ENCODE results near the gene TMCO4.
A peak's percentile ranks its signal among the peaks of the same experiment; 100 is the strongest.

Gene TMCO4

DNA sequence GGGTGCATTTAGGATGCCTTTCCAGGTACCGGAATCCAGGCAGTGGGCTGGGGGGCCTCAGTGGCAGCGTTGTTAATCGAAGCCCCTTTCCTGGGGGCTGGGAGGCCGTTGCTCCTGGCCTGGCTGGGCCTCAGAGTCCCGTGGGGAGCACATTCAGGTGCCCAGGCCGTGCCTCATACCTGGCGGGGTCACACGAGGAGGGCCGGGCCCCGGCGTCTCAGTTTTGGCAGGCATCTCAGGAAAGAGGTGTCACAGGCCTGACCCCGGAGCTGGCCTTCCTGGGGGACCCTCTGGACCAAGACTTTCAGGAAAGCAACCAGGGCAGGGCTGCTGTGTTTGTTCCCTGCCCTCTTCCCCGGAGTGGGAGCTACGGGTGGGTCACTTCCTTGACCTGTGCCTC lies 151.5 kb downstream of the TMCO4 start:
- no peak for DNase-seq (ENCODE audit: low spot score)
- TF ChIP-seq CTCF (IDR thresholded peaks at IDR 0.05; ENCODE audit: poor library complexity, severe bottlenecking) = no peak
- Histone ChIP-seq H3K9me3 (ENCODE audit: severe bottlenecking) (no peaks in the 10 kb centered on the region), H3K36me3 (ENCODE audit: low read depth) (no peaks in the 10 kb centered on the region; the same call in 1 of the 2 replicates), H3K4me3 (ENCODE audit: severe bottlenecking) (no peak overlapping the region), H3K27me3 (ENCODE audit: insufficient read depth, poor library complexity, severe bottlenecking) (no peaks in the 10 kb centered on the region), H3K27ac (ENCODE audit: poor library complexity, severe bottlenecking) (peak overlapping the region; percentile 15), H3K4me1 (ENCODE audit: insufficient read depth, poor library complexity, severe bottlenecking) (peaks cover 36% of the 10 kb centered on the region)
- no peak for ATAC-seq (ENCODE audit: low read depth)

DNA sequence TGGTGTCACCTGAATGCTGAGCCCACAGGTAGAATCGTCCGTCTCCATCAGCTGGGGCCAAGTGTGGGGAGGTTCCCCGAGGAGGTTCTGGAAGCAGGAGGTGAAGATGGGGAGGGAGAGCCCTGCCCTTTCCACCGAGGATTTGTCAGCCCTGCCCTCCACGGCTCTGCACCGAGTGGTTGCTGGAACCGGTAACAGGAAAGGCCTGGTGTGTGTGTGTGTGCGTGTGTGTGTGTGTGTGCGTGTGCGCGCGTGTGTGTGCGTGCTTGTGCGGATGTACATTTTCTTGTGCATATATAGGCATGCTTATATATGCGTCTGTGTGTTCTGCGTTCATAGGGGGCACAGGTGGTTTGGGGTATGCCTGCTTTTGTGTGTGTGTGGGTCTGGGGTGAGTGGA lies 152.1 kb downstream of the TMCO4 start:
- H3K27me3 ChIP-seq (ENCODE audit: insufficient read depth, poor library complexity, severe bottlenecking) = no peaks in the 10 kb centered on the region
- no peaks in the 10 kb centered on the region for H3K9me3 ChIP-seq (ENCODE audit: severe bottlenecking)
- H3K36me3 ChIP-seq (ENCODE audit: low read depth) = no peaks in the 10 kb centered on the region; the same call in 1 of the 2 replicates
- no peak overlapping the region for H3K27ac ChIP-seq (ENCODE audit: poor library complexity, severe bottlenecking)
- peaks cover 37% of the 10 kb centered on the region for H3K4me1 ChIP-seq (ENCODE audit: insufficient read depth, poor library complexity, severe bottlenecking)
- ATAC-seq (ENCODE audit: low read depth) (no peak), DNase-seq (ENCODE audit: low spot score) (no peak)
- no peak for TF ChIP-seq CTCF (IDR thresholded peaks at IDR 0.05; ENCODE audit: poor library complexity, severe bottlenecking)
- H3K4me3 ChIP-seq (ENCODE audit: severe bottlenecking) = no peak overlapping the region

DNA sequence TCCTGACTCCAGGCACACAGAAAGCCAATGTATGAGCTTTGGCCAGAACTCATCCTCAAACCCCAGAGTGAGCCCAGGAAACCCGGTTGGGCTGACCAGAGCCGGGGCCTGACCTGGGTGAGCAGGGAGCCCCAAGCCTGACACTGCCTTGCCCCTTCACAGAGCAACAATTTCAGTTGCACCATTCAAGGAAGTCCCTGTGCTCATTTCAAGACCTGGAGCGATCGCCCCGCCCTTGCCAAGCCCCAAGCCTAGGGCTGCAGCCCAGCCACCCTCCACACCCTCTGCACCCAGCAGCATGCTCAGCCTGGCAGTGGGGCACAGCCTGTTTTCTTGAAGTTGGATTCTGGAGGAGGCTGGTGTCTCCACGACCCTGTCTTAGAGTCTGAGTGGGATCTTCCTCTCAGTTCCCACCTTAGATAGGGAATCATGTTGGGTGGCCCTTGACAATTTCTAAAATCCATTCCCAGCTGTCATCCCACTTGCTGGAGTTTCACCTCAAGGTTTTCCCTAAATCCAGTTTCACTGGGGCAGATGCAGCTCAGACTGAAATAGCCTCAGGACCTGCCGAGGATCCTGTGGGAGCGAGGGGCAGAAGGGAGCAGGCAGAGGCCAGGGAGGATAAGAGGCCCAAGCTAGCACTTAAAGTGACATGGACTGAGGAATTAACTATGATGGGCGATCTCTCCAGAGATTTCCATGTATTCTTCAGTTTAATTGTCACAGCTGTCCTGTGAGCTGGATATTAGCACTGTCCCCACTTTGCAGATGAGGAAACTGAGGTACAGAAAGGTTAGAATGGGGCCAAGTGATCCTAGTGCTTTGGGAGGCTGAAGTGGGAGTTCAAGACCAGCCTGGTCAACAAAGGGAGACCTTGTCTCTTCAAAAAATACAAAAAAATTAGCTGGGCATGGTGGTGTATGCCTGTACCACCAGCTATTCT lies 153.1 kb downstream of the TMCO4 start:
- peak; percentile 26; the same call in 2 of the 3 replicates for ATAC-seq (ENCODE audit: low read depth)
- no peak for TF ChIP-seq CTCF (IDR thresholded peaks at IDR 0.05; ENCODE audit: poor library complexity, severe bottlenecking)
- Histone ChIP-seq H3K27ac (ENCODE audit: poor library complexity, severe bottlenecking) (peak overlapping the region; percentile 66), H3K36me3 (ENCODE audit: low read depth) (no peaks in the 10 kb centered on the region; the same call in 1 of the 2 replicates), H3K27me3 (ENCODE audit: insufficient read depth, poor library complexity, severe bottlenecking) (no peaks in the 10 kb centered on the region), H3K9me3 (ENCODE audit: severe bottlenecking) (no peaks in the 10 kb centered on the region), H3K4me1 (ENCODE audit: insufficient read depth, poor library complexity, severe bottlenecking) (peaks cover 27% of the 10 kb centered on the region), H3K4me3 (ENCODE audit: severe bottlenecking) (no peak overlapping the region)
- DNase-seq (ENCODE audit: low spot score) = no peak

GRCh38 chr1:19645411-19646251 lies 154.1 kb downstream of the TMCO4 start:
- Histone ChIP-seq H3K27ac (ENCODE audit: poor library complexity, severe bottlenecking) (peak overlapping the region; percentile 66), H3K9me3 (ENCODE audit: severe bottlenecking) (no peaks in the 10 kb centered on the region), H3K4me1 (ENCODE audit: insufficient read depth, poor library complexity, severe bottlenecking) (peaks cover 25% of the 10 kb centered on the region), H3K4me3 (ENCODE audit: severe bottlenecking) (peak overlapping the region; percentile 98), H3K27me3 (ENCODE audit: insufficient read depth, poor library complexity, severe bottlenecking) (no peaks in the 10 kb centered on the region), H3K36me3 (ENCODE audit: low read depth) (no peaks in the 10 kb centered on the region)
- no peak for TF ChIP-seq CTCF (IDR thresholded peaks at IDR 0.05; ENCODE audit: poor library complexity, severe bottlenecking)
- ATAC-seq (ENCODE audit: low read depth) = no peak; the same call in 2 of the 3 replicates
- no peak for DNase-seq (ENCODE audit: low spot score)

Measured in RWPE2 (cell line).